ENCODE results near the gene ACAD11.

The ACAD11 gene

GRCh38 chr3:132624790-132625189 is 34.8 kb downstream of the ACAD11 start:
- H3K27me3 ChIP-seq (ENCODE audit: control insufficient read depth, insufficient read depth, low read length), result no peaks in the 10 kb centered on the region
- no peaks in the 10 kb centered on the region for H3K36me3 ChIP-seq (ENCODE audit: control insufficient read depth, insufficient read depth, low read length)
- TF ChIP-seq CTCF (IDR thresholded peaks at IDR 0.05), result no peak
- H3K4me3 ChIP-seq (ENCODE audit: low read depth, low read length), result no peak overlapping the region
- H3K9me3 ChIP-seq (ENCODE audit: control insufficient read depth, low read length), result no peaks in the 10 kb centered on the region
- H3K4me1 ChIP-seq, result no peaks in the 10 kb centered on the region
- no peak overlapping the region for H3K4me2 ChIP-seq (ENCODE audit: low read length)
- no peaks in the 10 kb centered on the region for H3K79me2 ChIP-seq
- H2AFZ ChIP-seq, result no peak overlapping the region
- no peak overlapping the region for H3K9ac ChIP-seq
- H3K27ac ChIP-seq, result no peak overlapping the region

DNA sequence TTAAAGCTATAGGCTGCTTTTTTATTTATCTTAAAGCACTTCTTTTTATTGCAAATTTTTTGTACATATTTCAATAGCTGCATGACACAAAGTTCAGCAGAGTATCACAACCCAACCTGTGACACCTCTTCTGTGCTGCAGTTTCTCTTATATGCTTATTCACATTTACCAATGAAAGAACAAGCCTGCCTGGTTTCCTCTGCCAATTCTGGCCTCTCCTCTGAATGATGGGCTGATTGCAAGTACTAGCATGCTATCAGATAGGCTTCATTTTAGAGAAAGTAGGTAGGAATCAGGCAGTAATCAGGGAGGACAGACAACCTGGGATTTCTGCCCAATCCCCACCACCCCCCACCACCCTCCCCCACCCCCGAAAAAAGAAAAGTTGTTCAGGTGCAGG is 36.0 kb downstream of the ACAD11 start:
- H3K4me3 ChIP-seq (ENCODE audit: low read depth, low read length), result no peak overlapping the region
- H3K9ac ChIP-seq, result no peak overlapping the region
- no peaks in the 10 kb centered on the region for H3K79me2 ChIP-seq
- H3K4me2 ChIP-seq (ENCODE audit: low read length), result no peak overlapping the region
- no peaks in the 10 kb centered on the region for H3K9me3 ChIP-seq (ENCODE audit: control insufficient read depth, low read length)
- H3K4me1 ChIP-seq, result no peaks in the 10 kb centered on the region
- no peaks in the 10 kb centered on the region for H3K36me3 ChIP-seq (ENCODE audit: control insufficient read depth, insufficient read depth, low read length)
- no peaks in the 10 kb centered on the region for H3K27me3 ChIP-seq (ENCODE audit: control insufficient read depth, insufficient read depth, low read length)
- TF ChIP-seq CTCF (IDR thresholded peaks at IDR 0.05), result no peak
- H3K27ac ChIP-seq, result no peak overlapping the region
- H2AFZ ChIP-seq, result no peak overlapping the region

DNA sequence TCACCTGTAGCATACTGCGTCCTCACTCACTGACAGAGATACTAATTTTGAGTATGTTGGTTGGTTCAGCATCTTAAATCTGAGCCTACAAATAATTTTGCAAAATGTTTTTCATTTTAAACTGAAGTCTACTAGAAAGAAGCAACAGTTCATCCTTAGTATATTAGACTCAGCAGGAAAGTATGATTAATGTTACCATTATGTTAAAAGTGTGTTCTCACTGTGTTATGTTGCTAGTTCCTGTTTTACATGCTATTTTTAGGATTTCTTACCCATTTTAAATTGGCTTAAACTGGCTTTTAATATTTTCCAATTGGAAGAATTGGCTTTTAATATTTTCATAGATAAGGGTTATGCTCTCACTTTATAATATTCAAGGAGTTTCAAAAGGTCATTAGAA is 36.8 kb downstream of the ACAD11 start:
- Histone ChIP-seq H3K4me1 (no peaks in the 10 kb centered on the region), H3K9me3 (ENCODE audit: control insufficient read depth, low read length) (no peaks in the 10 kb centered on the region), H3K4me2 (ENCODE audit: low read length) (no peak overlapping the region), H3K36me3 (ENCODE audit: control insufficient read depth, insufficient read depth, low read length) (no peaks in the 10 kb centered on the region), H3K4me3 (ENCODE audit: low read depth, low read length) (no peak overlapping the region), H3K79me2 (no peaks in the 10 kb centered on the region), H2AFZ (no peak overlapping the region), H3K27me3 (ENCODE audit: control insufficient read depth, insufficient read depth, low read length) (no peaks in the 10 kb centered on the region), H3K9ac (no peak overlapping the region), H3K27ac (no peak overlapping the region)
- no peak for TF ChIP-seq CTCF (IDR thresholded peaks at IDR 0.05)

- no peaks in the 10 kb centered on the region for H3K27me3 ChIP-seq (ENCODE audit: control insufficient read depth, insufficient read depth, low read length)
- H3K9me3 ChIP-seq (ENCODE audit: control insufficient read depth, low read length), result no peaks in the 10 kb centered on the region
- no peak overlapping the region for H3K9ac ChIP-seq
- H2AFZ ChIP-seq, result no peak overlapping the region
- H3K4me2 ChIP-seq (ENCODE audit: low read length), result no peak overlapping the region
- H3K79me2 ChIP-seq, result no peaks in the 10 kb centered on the region
- H3K4me1 ChIP-seq, result no peaks in the 10 kb centered on the region
- no peak overlapping the region for H3K4me3 ChIP-seq (ENCODE audit: low read depth, low read length)
- H3K27ac ChIP-seq, result no peak overlapping the region
- no peaks in the 10 kb centered on the region for H3K36me3 ChIP-seq (ENCODE audit: control insufficient read depth, insufficient read depth, low read length)
- TF ChIP-seq CTCF (IDR thresholded peaks at IDR 0.05), result no peak
Observed at GRCh38 chr3:132622148-132622547, 37.5 kb downstream of the ACAD11 start.

DNA sequence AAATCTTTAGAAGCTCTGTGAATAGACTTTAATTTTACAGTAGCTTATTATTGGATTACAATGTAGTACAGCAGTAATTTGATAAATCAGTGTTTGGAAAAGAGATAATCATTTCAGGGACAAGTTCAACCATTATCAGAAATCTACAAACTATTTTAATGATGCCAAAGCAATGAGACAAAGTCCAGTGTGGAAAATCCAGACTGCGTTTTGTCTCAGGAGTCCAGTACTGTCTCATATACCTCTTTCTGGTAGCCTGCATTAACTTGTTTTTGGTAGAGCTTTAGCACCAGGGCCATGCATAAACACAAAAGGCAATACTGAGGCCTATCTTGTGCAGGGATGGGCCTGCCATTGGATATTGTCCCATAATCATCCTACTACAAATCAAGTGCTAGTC is 42.8 kb downstream of the ACAD11 start:
- H3K27me3 ChIP-seq (ENCODE audit: control insufficient read depth, insufficient read depth, low read length), result no peaks in the 10 kb centered on the region
- H2AFZ ChIP-seq, result no peak overlapping the region
- H3K79me2 ChIP-seq, result peaks cover 9% of the 10 kb centered on the region
- H3K4me1 ChIP-seq, result no peaks in the 10 kb centered on the region
- H3K9me3 ChIP-seq (ENCODE audit: control insufficient read depth, low read length), result no peaks in the 10 kb centered on the region
- no peak overlapping the region for H3K9ac ChIP-seq
- no peak overlapping the region for H3K4me3 ChIP-seq (ENCODE audit: low read depth, low read length)
- no peak overlapping the region for H3K4me2 ChIP-seq (ENCODE audit: low read length)
- no peak overlapping the region for H3K27ac ChIP-seq
- no peaks in the 10 kb centered on the region for H3K36me3 ChIP-seq (ENCODE audit: control insufficient read depth, insufficient read depth, low read length)
- no peak for TF ChIP-seq CTCF (IDR thresholded peaks at IDR 0.05)
